ENCODE measurements around the gene SRF. TPM values are rescaled to one million over a fixed set of nuclear protein-coding genes. Genes with fewer than 3 reads are reported as not detected.

Gene SRF
- total and polyA plus RNA-seq, 2 donors (not counting 3 experiments of a cell fraction or from before 2014, with no cell fraction given) = 34.4 to 55.8 TPM

DNA sequence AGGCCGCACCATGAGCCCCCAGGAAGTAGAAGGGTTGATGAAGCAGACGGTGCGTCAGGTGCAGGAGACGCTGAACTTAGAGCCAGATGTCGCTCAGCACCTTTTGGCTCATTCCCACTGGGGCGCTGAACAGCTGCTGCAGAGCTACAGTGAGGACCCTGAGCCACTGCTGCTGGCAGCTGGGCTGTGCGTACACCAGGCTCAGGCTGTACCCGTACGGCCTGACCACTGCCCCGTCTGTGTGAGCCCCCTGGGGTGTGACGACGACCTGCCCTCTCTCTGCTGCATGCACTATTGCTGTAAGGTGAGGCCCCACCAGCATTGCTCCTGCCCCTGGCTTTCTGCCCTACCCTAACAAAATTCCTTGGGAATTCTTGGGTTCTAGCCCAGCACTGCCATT is 45.1 kb downstream of the SRF start:
- no peak overlapping the region for H3K4me3 ChIP-seq (replicated peaks in 1 of 3; ENCODE audit: insufficient read depth in 1 of 3, low read depth in 1 of 3, low read length in 3 of 3)
- no TSS peak for BruUV-seq (replicated peaks)
- FAIRE-seq = no peak
- H3K9me1 ChIP-seq (replicated peaks; ENCODE audit: control insufficient read depth, extremely low read depth, insufficient read depth, low read length) = no peaks in the 10 kb centered on the region
- peaks cover 0 to 29% of the 10 kb centered on the region in 2 experiments for H3K36me3 ChIP-seq (ENCODE audit: control insufficient read depth in 2 of 2, extremely low read depth in 1 of 2, insufficient read depth in 2 of 2, low read length in 2 of 2)
- TF ChIP-seq POLR2AphosphoS5 (IDR thresholded peaks at IDR 0.05; ENCODE audit: insufficient read depth, low read depth, low read length) (no peak), EZH2 (IDR thresholded peaks at IDR 0.05; ENCODE audit: borderline replicate concordance, low read depth, low read length, severe bottlenecking) (no peak), MYC (IDR thresholded peaks at IDR 0.05; ENCODE audit: low read depth, low read length) (no peak), POLR2A (IDR thresholded peaks at IDR 0.05; ENCODE audit: low read depth, low read length) (no peak), GATA2 (IDR thresholded peaks at IDR 0.05; ENCODE audit: insufficient read depth, insufficient read length, low read depth, low read length) (no peak)
- TF ChIP-seq, protein P1, sequence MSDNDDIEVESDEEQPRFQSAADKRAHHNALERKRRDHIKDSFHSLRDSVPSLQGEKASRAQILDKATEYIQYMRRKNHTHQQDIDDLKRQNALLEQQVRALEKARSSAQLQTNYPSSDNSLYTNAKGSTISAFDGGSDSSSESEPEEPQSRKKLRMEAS (IDR thresholded peaks at IDR 0.05; ENCODE audit: insufficient read depth, insufficient read length) = no peak
- TF ChIP-seq, protein P2, sequence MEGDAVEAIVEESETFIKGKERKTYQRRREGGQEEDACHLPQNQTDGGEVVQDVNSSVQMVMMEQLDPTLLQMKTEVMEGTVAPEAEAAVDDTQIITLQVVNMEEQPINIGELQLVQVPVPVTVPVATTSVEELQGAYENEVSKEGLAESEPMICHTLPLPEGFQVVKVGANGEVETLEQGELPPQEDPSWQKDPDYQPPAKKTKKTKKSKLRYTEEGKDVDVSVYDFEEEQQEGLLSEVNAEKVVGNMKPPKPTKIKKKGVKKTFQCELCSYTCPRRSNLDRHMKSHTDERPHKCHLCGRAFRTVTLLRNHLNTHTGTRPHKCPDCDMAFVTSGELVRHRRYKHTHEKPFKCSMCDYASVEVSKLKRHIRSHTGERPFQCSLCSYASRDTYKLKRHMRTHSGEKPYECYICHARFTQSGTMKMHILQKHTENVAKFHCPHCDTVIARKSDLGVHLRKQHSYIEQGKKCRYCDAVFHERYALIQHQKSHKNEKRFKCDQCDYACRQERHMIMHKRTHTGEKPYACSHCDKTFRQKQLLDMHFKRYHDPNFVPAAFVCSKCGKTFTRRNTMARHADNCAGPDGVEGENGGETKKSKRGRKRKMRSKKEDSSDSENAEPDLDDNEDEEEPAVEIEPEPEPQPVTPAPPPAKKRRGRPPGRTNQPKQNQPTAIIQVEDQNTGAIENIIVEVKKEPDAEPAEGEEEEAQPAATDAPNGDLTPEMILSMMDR (IDR thresholded peaks at IDR 0.05; ENCODE audit: extremely low read depth in 1 of 2, insufficient read depth in 1 of 2, low read depth in 1 of 2, low read length in 2 of 2) = no peak
- CTCF ChIA-PET = interaction anchor here (1.5 kb wide), 1 partner anchor 13 kb away, joined by 6 read pairs; the partner anchor contains the start of gene DNPH1
- no peaks in the 10 kb centered on the region for H4K20me1 ChIP-seq (replicated peaks; ENCODE audit: control insufficient read depth, extremely low read depth, insufficient read depth, low read length)
- H3K9me3 ChIP-seq (replicated peaks; ENCODE audit: control insufficient read depth, insufficient read depth, low read length) = no peaks in the 10 kb centered on the region
- H3K27me3 ChIP-seq (ENCODE audit: control insufficient read depth in 2 of 2, insufficient read depth in 2 of 2, low read length in 2 of 2) = no peaks in the 10 kb centered on the region
- H3K27ac ChIP-seq (ENCODE audit: insufficient read depth, low read depth, low read length) = no peak overlapping the region
- no peaks in the 10 kb centered on the region for H3K79me2 ChIP-seq (ENCODE audit: control insufficient read depth, insufficient read depth, low read length)
- peaks cover 11% of the 10 kb centered on the region for H3K4me1 ChIP-seq (ENCODE audit: control insufficient read depth, extremely low read depth, insufficient read depth, low read length)
- dilution Hi-C loops (cut with MboI; ENCODE audit: extremely low pct_ligation_motif_present, low sequenced_read_pairs) = no loop called here
- intact Hi-C loops (cut with micrococcal nuclease) = no loop called here
- no peak overlapping the region for H2AFZ ChIP-seq (ENCODE audit: low read depth, low read length)
- POLR2A ChIA-PET = interaction anchor here (0.5 kb wide), 1 partner anchor 10 kb away, joined by 3 read pairs; no protein-coding TSS in a partner anchor
- H3K4me2 ChIP-seq (ENCODE audit: insufficient read depth, low read length) = no peak overlapping the region
- no peak overlapping the region for H3K9ac ChIP-seq (replicated peaks; ENCODE audit: extremely low read depth, insufficient read depth, low read length)
- no peak for DNase-seq (ENCODE audit: low read depth, low spot score)
